K562 (cell line): Measurements from ENCODE around the gene RTF1.
"Not testable (repeated sequence)": the region's sequence is repeated elsewhere in the genome, so short reads cannot be mapped to it uniquely, and the experiment has no call there.

ENCODE experiments used
- ARID1B ChIP-seq: fragments of 450-650 bp; IDR thresholded peaks from 2 replicates; pipeline ENCODE4 v1.6.1; 2016; ENCODE audit warnings: antibody characterized with exemption, mild to moderate bottlenecking, inconsistent platforms
- CLOCK ChIP-seq: fragments of 250-450 bp; sonication (Bioruptor Pico); IDR thresholded peaks from 2 replicates; pipeline ENCODE4 v1.4.0; 2020; ENCODE audit warnings: mild to moderate bottlenecking, moderate library complexity, borderline replicate concordance
- CREB1 ChIP-seq, 2 experiments: sonication (generic) in 1 of 2; formaldehyde crosslinking in 1 of 2; IDR thresholded peaks; 2 replicates each; pipeline versions ENCODE4 v1.6.1 to v1.8.0; 2012 to 2022; ENCODE audit warnings: inconsistent platforms in 1 of 2, mild to moderate bottlenecking in 1 of 2, missing genetic modification reagents in 1 of 2, moderate library complexity in 1 of 2
- CTCF ChIP-seq, 3 experiments: IDR thresholded peaks in 2 of 3; conservative IDR thresholded peaks in 1 of 3; 2 replicates each; pipeline ENCODE4 v1.5.1; 2011 to 2012; ENCODE audit warnings: low read length in 3 of 3, mild to moderate bottlenecking in 3 of 3, control low read depth in 2 of 3, improper control_type of control experiment in 1 of 3, inconsistent platforms in 1 of 3, low read depth in 1 of 3, mixed read lengths in 1 of 3, moderate library complexity in 1 of 3; ENCODE audit not compliant: insufficient read depth in 2 of 3
- E2F6 ChIP-seq, 2 experiments: IDR thresholded peaks; 2 replicates each; pipeline ENCODE4 v1.6.1; 2011; ENCODE audit warnings: borderline replicate concordance in 1 of 2, control low read depth in 1 of 2, low read depth in 1 of 2, low read length in 1 of 2, mild to moderate bottlenecking in 1 of 2, mixed read lengths in 1 of 2, moderate library complexity in 1 of 2; ENCODE audit not compliant: insufficient read depth in 1 of 2, insufficient read length in 1 of 2, poor library complexity in 1 of 2, severe bottlenecking in 1 of 2; ENCODE audit errors: extremely low read depth in 1 of 2
- EP300 ChIP-seq: IDR thresholded peaks from 2 replicates; pipeline ENCODE4 v1.6.1; 2012; ENCODE audit warnings: low read length, improper control_type of control experiment
- NELFE ChIP-seq: IDR thresholded peaks from 2 replicates; pipeline ENCODE4 v1.6.1; 2011; ENCODE audit warnings: mild to moderate bottlenecking; ENCODE audit not compliant: insufficient read depth, insufficient read length
- NONO ChIP-seq, 2 experiments: fragments of 200-400 bp in 1 of 2; fragments of 450-650 bp in 1 of 2; formaldehyde crosslinking in 1 of 2; IDR thresholded peaks; 2 replicates each; pipeline ENCODE4 v1.6.1; 2017; ENCODE audit warnings: low read depth in 2 of 2, mild to moderate bottlenecking in 2 of 2, moderate library complexity in 2 of 2, low read length in 1 of 2
- PKNOX1 ChIP-seq: fragments of 450-650 bp; IDR thresholded peaks from 2 replicates; pipeline ENCODE4 v1.6.1; 2016
- RERE ChIP-seq: sonication (generic); formaldehyde crosslinking; IDR thresholded peaks from 2 replicates; pipeline ENCODE4 v1.8.0; 2023; ENCODE audit warnings: missing genetic modification reagents, mild to moderate bottlenecking, borderline replicate concordance
- SMARCA5 ChIP-seq: fragments of 450-650 bp; IDR thresholded peaks from 2 replicates; pipeline ENCODE4 v1.6.1; 2016
- USF2 ChIP-seq: sonication (generic); formaldehyde crosslinking; IDR thresholded peaks from 2 replicates; pipeline ENCODE4 v1.5.0; 2020; ENCODE audit warnings: missing genetic modification reagents
- ZNF24 ChIP-seq: fragments of 450-650 bp; IDR thresholded peaks from 2 replicates; pipeline ENCODE4 v1.6.1; 2016

- TF ChIP-seq ZNF24; EP300; CTCF (IDR thresholded peaks at IDR 0.05 in 2 of 3, conservative IDR thresholded peaks at IDR 0.05 in 1 of 3; ENCODE audit: insufficient read depth in 2 of 3, low read depth in 1 of 3, low read length in 3 of 3); NONO (IDR thresholded peaks at IDR 0.05; ENCODE audit: low read depth in 2 of 2, low read length in 1 of 2); CREB1 (IDR thresholded peaks at IDR 0.05); CREB1 (CRISPR knock-in tag; IDR thresholded peaks at IDR 0.05); RERE; SMARCA5; PKNOX1; E2F6 (IDR thresholded peaks at IDR 0.05; ENCODE audit: borderline replicate concordance in 1 of 2, extremely low read depth in 1 of 2, insufficient read depth in 1 of 2, insufficient read length in 1 of 2, low read depth in 1 of 2, low read length in 1 of 2, poor library complexity in 1 of 2, severe bottlenecking in 1 of 2); ARID1B; NELFE; CLOCK; USF2 (CRISPR knock-in tag): not testable (repeated sequence)
These were observed 9.0 kb downstream of the RTF1 start for GRCh38 chr15:41425907-41426306.
